HEK293 (cell line): ENCODE results near the gene USP50.

ENCODE experiments used
- CTCF ChIA-PET: fragments of 350-600 bp; formaldehyde crosslinking; extraction: SDS; loops from one replicate; lab custom pipeline; 2021; ENCODE audit warnings: antibody characterized with exemption; lab: Yijun Ruan, JAX
- POLR2A ChIA-PET: fragments of 300-600 bp; formaldehyde crosslinking; extraction: SDS; loops from one replicate; lab custom pipeline; 2020; ENCODE audit warnings: antibody characterized with exemption, inconsistent platforms; lab: Yijun Ruan, JAX
- H3K27ac ChIP-seq: fragments of 200-500 bp; sonication (Bioruptor generic); 2 replicates; pipeline ENCODE4 v1.5.1; 2014; ENCODE audit warnings: low read depth, low read length, control low read depth, inconsistent platforms; ENCODE audit errors: extremely low read depth
- H3K36me3 ChIP-seq, 2 experiments: fragments of 200-500 bp in 1 of 2; sonication (Bioruptor generic) in 1 of 2; 1 replicate in 1 of 2; 2 replicates in 1 of 2; pipeline ENCODE4 v1.5.1; 2014 to 2017; ENCODE audit warnings: inconsistent platforms in 2 of 2, low read length in 2 of 2; ENCODE audit not compliant: control insufficient read depth in 2 of 2, insufficient read depth in 1 of 2
- H3K4me1 ChIP-seq: fragments of 200-500 bp; sonication (Bioruptor generic); 2 replicates; pipeline ENCODE4 v1.5.1; 2014; ENCODE audit warnings: mild to moderate bottlenecking, low read length, inconsistent platforms; ENCODE audit not compliant: control insufficient read depth, insufficient read depth
- H3K4me3 ChIP-seq: 2 replicates; pipeline ENCODE4 v1.5.1; 2011; ENCODE audit warnings: low read depth, mild to moderate bottlenecking, control low read depth, low read length, moderate library complexity
- H3K9me3 ChIP-seq: fragments of 200-500 bp; sonication (Bioruptor generic); 2 replicates; pipeline ENCODE4 v1.5.1; 2014; ENCODE audit warnings: low read depth, low read length, inconsistent platforms; ENCODE audit not compliant: control insufficient read depth, insufficient read depth
- IKZF3 ChIP-seq: fragments of 450-650 bp; IDR thresholded peaks from 2 replicates; pipeline ENCODE4 v1.5.0; 2018; ENCODE audit warnings: missing biosample characterization, mild to moderate bottlenecking, missing genetic modification characterization, moderate library complexity
- OVOL3 ChIP-seq: fragments of 450-650 bp; formaldehyde crosslinking; IDR thresholded peaks from 2 replicates; pipeline ENCODE4 v1.5.1; 2016; ENCODE audit warnings: missing biosample characterization, missing genetic modification characterization
- ZIC2 ChIP-seq: fragments of 450-650 bp; formaldehyde crosslinking; IDR thresholded peaks from 2 replicates; pipeline ENCODE4 v1.5.1; 2016; ENCODE audit warnings: missing biosample characterization, missing genetic modification characterization
- ZNF132 ChIP-seq: fragments of 450-650 bp; formaldehyde crosslinking; IDR thresholded peaks from 2 replicates; pipeline ENCODE4 v1.5.1; 2017; ENCODE audit warnings: missing biosample characterization, missing genetic modification characterization, borderline replicate concordance
- ZNF148 ChIP-seq: fragments of 450-650 bp; formaldehyde crosslinking; IDR thresholded peaks from 2 replicates; pipeline ENCODE4 v1.5.0; 2017; ENCODE audit warnings: missing biosample characterization, missing genetic modification characterization, borderline replicate concordance
- ZNF155 ChIP-seq: fragments of 450-650 bp; formaldehyde crosslinking; IDR thresholded peaks from 2 replicates; pipeline ENCODE4 v1.5.1; 2016; ENCODE audit warnings: missing biosample characterization, missing genetic modification characterization
- ZNF169 ChIP-seq: fragments of 450-650 bp; formaldehyde crosslinking; IDR thresholded peaks from 2 replicates; pipeline ENCODE4 v1.5.1; 2016; ENCODE audit warnings: missing biosample characterization, missing genetic modification characterization
- ZNF174 ChIP-seq: fragments of 450-650 bp; formaldehyde crosslinking; IDR thresholded peaks from 2 replicates; pipeline ENCODE4 v1.5.0; 2017; ENCODE audit warnings: missing biosample characterization, mild to moderate bottlenecking, missing genetic modification characterization
- ZNF184 ChIP-seq: fragments of 450-650 bp; IDR thresholded peaks from 2 replicates; pipeline ENCODE4 v1.5.1; 2018; ENCODE audit warnings: missing biosample characterization, mild to moderate bottlenecking, missing genetic modification characterization
- ZNF221 ChIP-seq: fragments of 450-650 bp; formaldehyde crosslinking; IDR thresholded peaks from 2 replicates; pipeline ENCODE4 v1.5.1; 2017; ENCODE audit warnings: missing biosample characterization, missing genetic modification characterization, borderline replicate concordance
- ZNF274 ChIP-seq, 2 experiments: fragments of 200-500 bp in 1 of 2; fragments of 450-650 bp in 1 of 2; sonication (Bioruptor generic) in 1 of 2; formaldehyde crosslinking in 1 of 2; IDR thresholded peaks; 2 replicates each; pipeline versions ENCODE4 v1.5.1 to v1.6.1; 2014 to 2016; ENCODE audit warnings: borderline replicate concordance in 1 of 2, inconsistent platforms in 1 of 2, low read length in 1 of 2, missing biosample characterization in 1 of 2, missing genetic modification characterization in 1 of 2
- ZNF280C ChIP-seq: fragments of 450-650 bp; formaldehyde crosslinking; IDR thresholded peaks from 2 replicates; pipeline ENCODE4 v1.5.1; 2016; ENCODE audit warnings: missing biosample characterization, missing genetic modification characterization
- ZNF292 ChIP-seq: fragments of 450-650 bp; formaldehyde crosslinking; IDR thresholded peaks from 2 replicates; pipeline ENCODE4 v1.5.1; 2016; ENCODE audit warnings: low read depth, missing biosample characterization, missing genetic modification characterization, borderline replicate concordance
- ZNF394 ChIP-seq: fragments of 450-650 bp; formaldehyde crosslinking; IDR thresholded peaks from 2 replicates; pipeline ENCODE4 v1.5.1; 2016; ENCODE audit warnings: missing biosample characterization, missing genetic modification characterization, mild to moderate bottlenecking, moderate library complexity, borderline replicate concordance
- ZNF423 ChIP-seq: fragments of 450-650 bp; formaldehyde crosslinking; IDR thresholded peaks from 2 replicates; pipeline ENCODE4 v1.5.1; 2016; ENCODE audit warnings: missing biosample characterization, missing genetic modification characterization
- ZNF449 ChIP-seq: fragments of 450-650 bp; formaldehyde crosslinking; IDR thresholded peaks from 2 replicates; pipeline ENCODE4 v1.5.1; 2017; ENCODE audit warnings: missing biosample characterization, mild to moderate bottlenecking, missing genetic modification characterization, moderate library complexity
- ZNF544 ChIP-seq: fragments of 450-650 bp; formaldehyde crosslinking; IDR thresholded peaks from 2 replicates; pipeline ENCODE4 v1.5.0; 2017; ENCODE audit warnings: missing biosample characterization, missing genetic modification characterization
- ZNF548 ChIP-seq: fragments of 450-650 bp; formaldehyde crosslinking; IDR thresholded peaks from 2 replicates; pipeline ENCODE4 v1.5.1; 2016; ENCODE audit warnings: missing biosample characterization, missing genetic modification characterization
- ZNF600 ChIP-seq: fragments of 450-650 bp; formaldehyde crosslinking; IDR thresholded peaks from 2 replicates; pipeline ENCODE4 v1.5.1; 2016; ENCODE audit warnings: missing biosample characterization, missing genetic modification characterization
- ZNF621 ChIP-seq: fragments of 450-650 bp; formaldehyde crosslinking; IDR thresholded peaks from 2 replicates; pipeline ENCODE4 v1.5.1; 2017; ENCODE audit warnings: missing biosample characterization, missing genetic modification characterization
- ZNF623 ChIP-seq: fragments of 450-650 bp; formaldehyde crosslinking; IDR thresholded peaks from 2 replicates; pipeline ENCODE4 v1.5.1; 2016; ENCODE audit warnings: missing biosample characterization, missing genetic modification characterization
- ZNF658 ChIP-seq: fragments of 450-650 bp; formaldehyde crosslinking; IDR thresholded peaks from 2 replicates; pipeline ENCODE4; 2016; ENCODE audit warnings: missing biosample characterization, missing genetic modification characterization
- ZNF707 ChIP-seq: fragments of 450-650 bp; formaldehyde crosslinking; IDR thresholded peaks from 2 replicates; pipeline ENCODE4 v1.5.1; 2016; ENCODE audit warnings: missing biosample characterization, missing genetic modification characterization
- ZSCAN16 ChIP-seq: fragments of 450-650 bp; formaldehyde crosslinking; IDR thresholded peaks from 2 replicates; pipeline ENCODE4 v1.5.1; 2016; ENCODE audit warnings: missing biosample characterization, missing genetic modification characterization
- ZSCAN18 ChIP-seq: fragments of 450-650 bp; formaldehyde crosslinking; IDR thresholded peaks from 2 replicates; pipeline ENCODE4 v1.5.1; 2016; ENCODE audit warnings: missing biosample characterization, missing genetic modification characterization

USP50 gene

GRCh38 chr15:50543556-50543955 is 2.9 kb downstream of the USP50 start:
- no peak for TF ChIP-seq ZSCAN18
- no peak for TF ChIP-seq ZNF274 (IDR thresholded peaks at IDR 0.05; ENCODE audit: low read length)
- no peak for TF ChIP-seq ZNF274 (tag by site-specific recombination; IDR thresholded peaks at IDR 0.05; ENCODE audit: borderline replicate concordance)
- no peak for TF ChIP-seq ZNF623
- no peak for TF ChIP-seq ZNF155
- TF ChIP-seq ZNF707 (tag by site-specific recombination), result no peak
- TF ChIP-seq ZNF544, result no peak
- no peak for TF ChIP-seq ZNF132 (tag by site-specific recombination)
- no peak for TF ChIP-seq ZNF548 (tag by site-specific recombination)
- TF ChIP-seq ZIC2 (tag by site-specific recombination), result no peak
- no peak for TF ChIP-seq ZNF621 (tag by site-specific recombination)
- TF ChIP-seq ZNF221 (tag by site-specific recombination), result no peak
- no peak for TF ChIP-seq ZNF394 (tag by site-specific recombination)
- no peak for TF ChIP-seq ZNF174
- no peak for TF ChIP-seq ZNF169
- Histone ChIP-seq H3K27ac (no peak overlapping the region), H3K4me1 (no peaks in the 10 kb centered on the region), H3K36me3 (no peaks in the 10 kb centered on the region), H3K9me3 (no peaks in the 10 kb centered on the region), H3K4me3 (no peak overlapping the region)
- CTCF ChIA-PET, result no interaction called here
- POLR2A ChIA-PET, result interaction anchor here (0.6 kb wide), 1 partner anchor 185 kb away, joined by 7 read pairs; no protein-coding TSS in a partner anchor

GRCh38 chr15:50542887-50543210 is 3.6 kb downstream of the USP50 start:
- POLR2A ChIA-PET, result no interaction called here
- H3K9me3 ChIP-seq, result no peaks in the 10 kb centered on the region
- H3K4me3 ChIP-seq, result no peak overlapping the region
- CTCF ChIA-PET, result interaction anchor here (1.8 kb wide), 1 partner anchor 79 kb away, joined by 4 read pairs; no protein-coding TSS in a partner anchor
- TF ChIP-seq ZSCAN16 (tag by site-specific recombination) (no peak), ZNF658 (tag by site-specific recombination) (no peak)
- H3K27ac ChIP-seq, result no peak overlapping the region
- no peaks in the 10 kb centered on the region for H3K4me1 ChIP-seq
- no peaks in the 10 kb centered on the region for H3K36me3 ChIP-seq

GRCh38 chr15:50531766-50532165 is 14.7 kb downstream of the USP50 start:
- CTCF ChIA-PET, result no interaction called here
- POLR2A ChIA-PET, result no interaction called here
- TF ChIP-seq ZNF184 (tag by site-specific recombination), result no peak
- no peak for TF ChIP-seq ZNF423 (tag by site-specific recombination)
- TF ChIP-seq ZNF600 (tag by site-specific recombination), result no peak
- TF ChIP-seq ZNF449 (tag by site-specific recombination), result no peak
- TF ChIP-seq ZNF148 (tag by site-specific recombination), result no peak
- no peak for TF ChIP-seq ZNF292 (tag by site-specific recombination)
- no peak for TF ChIP-seq ZNF280C
- TF ChIP-seq ZNF544, result no peak
- no peak for TF ChIP-seq IKZF3 (tag by site-specific recombination)
- no peak for TF ChIP-seq OVOL3 (tag by site-specific recombination)

More at GRCh38 chr15:50531766-50532165, 14.7 kb downstream of the USP50 start:
- no peak overlapping the region for H3K27ac ChIP-seq
- H3K36me3 ChIP-seq, result no peaks in the 10 kb centered on the region
- no peaks in the 10 kb centered on the region for H3K9me3 ChIP-seq
- H3K4me3 ChIP-seq, result no peak overlapping the region
- H3K4me1 ChIP-seq, result no peaks in the 10 kb centered on the region
